ENCODE data around the gene KRT77.

The KRT77 gene

GRCh38 chr12:52656616-52657015 is 46.7 kb downstream of the KRT77 start:
- no peak for DNase-seq (ENCODE audit: low read depth, low spot score)

- DNase-seq (ENCODE audit: low read depth, low spot score), result no peak
These were observed 47.6 kb downstream of the KRT77 start for GRCh38 chr12:52655720-52656124.

GRCh38 chr12:52655251-52655650 is 48.1 kb downstream of the KRT77 start:
- no peak for DNase-seq (ENCODE audit: low read depth, low spot score)

- DNase-seq (ENCODE audit: low read depth, low spot score), result no peak
These were observed 51.5 kb downstream of the KRT77 start, which contains the start of gene KRT2 for GRCh38 chr12:52651726-52652261. KRT2 (minus strand) TSS chr12:52652211; CDS start chr12:52652142, 69 bp downstream.

GRCh38 chr12:52650520-52651081 is 52.7 kb downstream of the KRT77 start:
- DNase-seq (ENCODE audit: low read depth, low spot score), result no peak

- DNase-seq (ENCODE audit: low read depth, low spot score), result no peak
These were observed 54.3 kb downstream of the KRT77 start for GRCh38 chr12:52649066-52649465.

GRCh38 chr12:52648012-52648550 is 55.2 kb downstream of the KRT77 start:
- DNase-seq (ENCODE audit: low read depth, low spot score), result no peak

GRCh38 chr12:52647601-52648000 is 55.7 kb downstream of the KRT77 start:
- DNase-seq (ENCODE audit: low read depth, low spot score), result no peak

- no peak for DNase-seq (ENCODE audit: low read depth, low spot score)
These were observed 56.7 kb downstream of the KRT77 start for GRCh38 chr12:52646613-52647012.

GRCh38 chr12:52645982-52646381 is 57.3 kb downstream of the KRT77 start:
- DNase-seq (ENCODE audit: low read depth, low spot score), result no peak

- no peak for DNase-seq (ENCODE audit: low read depth, low spot score)
These were observed 58.1 kb downstream of the KRT77 start for GRCh38 chr12:52645120-52645761.

- DNase-seq (ENCODE audit: low read depth, low spot score), result no peak
These were observed 59.3 kb downstream of the KRT77 start for GRCh38 chr12:52644078-52644415.

- DNase-seq (ENCODE audit: low read depth, low spot score), result no peak
These were observed 59.9 kb downstream of the KRT77 start for GRCh38 chr12:52643233-52644077.

- DNase-seq (ENCODE audit: low read depth, low spot score), result no peak
These were observed 61.9 kb downstream of the KRT77 start for GRCh38 chr12:52641468-52641867.
